Measurements from ENCODE around the gene SNN.
A peak's percentile ranks its signal among the peaks of the same experiment; 100 is the strongest.

SNN gene

GRCh38 chr16:11667824-11668622 is at the start of gene SNN:
Gene SNN, plus strand, starts transcription at chr16:11668455. Its CDS starts 7,605 bp downstream, at chr16:11676060.
- DNase-seq: peak; percentile 13 to 36

- peak; percentile 12 to 35 for DNase-seq
Measured at GRCh38 chr16:11619327-11619851, 48.9 kb upstream of the SNN start.

GRCh38 chr16:11620243-11621003 is 47.8 kb upstream of the SNN start:
- DNase-seq: no peak

GRCh38 chr16:11621539-11621919 is 46.7 kb upstream of the SNN start:
- no peak for DNase-seq

GRCh38 chr16:11621920-11622651 is 46.2 kb upstream of the SNN start:
- no peak for DNase-seq

- no peak for DNase-seq
Measured at GRCh38 chr16:11624205-11624604, 44.0 kb upstream of the SNN start.

GRCh38 chr16:11624636-11625607 is 43.3 kb upstream of the SNN start:
- no peak for DNase-seq

GRCh38 chr16:11625769-11626168 is 42.5 kb upstream of the SNN start:
- no peak for DNase-seq

- no peak for DNase-seq
Measured at GRCh38 chr16:11626657-11627291, 41.5 kb upstream of the SNN start.

- DNase-seq: no peak
Measured at GRCh38 chr16:11627292-11627663, 41.0 kb upstream of the SNN start.

GRCh38 chr16:11627822-11628457 is 40.3 kb upstream of the SNN start:
- DNase-seq: no peak

GRCh38 chr16:11629071-11630030 is 38.9 kb upstream of the SNN start:
- peak; percentile 54 to 56 for DNase-seq

- DNase-seq: no peak
Measured at GRCh38 chr16:11630046-11630767, 38.0 kb upstream of the SNN start.

GRCh38 chr16:11630768-11631056 is 37.5 kb upstream of the SNN start:
- no peak for DNase-seq

- DNase-seq: no peak
Measured at GRCh38 chr16:11631214-11631613, 37.0 kb upstream of the SNN start.

GRCh38 chr16:11632455-11632939 is 35.8 kb upstream of the SNN start:
- DNase-seq: no peak

GRCh38 chr16:11633113-11633512 is 35.1 kb upstream of the SNN start:
- no peak for DNase-seq

GRCh38 chr16:11634312-11634711 is 33.9 kb upstream of the SNN start:
- no peak for DNase-seq

GRCh38 chr16:11635113-11635652 is 33.1 kb upstream of the SNN start:
- DNase-seq: no peak

Data from Kasumi-1 (cell line).